Natural killer cell treated with Interleukin-12 subunit alpha and Interleukin-12 subunit beta and Interleukin-15 and Interleukin-18, amount 100 ng/mL, for 72 hours (primary cell): ENCODE measurements around the gene METTL6. TPM values are rescaled to one million over a fixed set of nuclear protein-coding genes. Genes with fewer than 3 reads are reported as not detected.

ENCODE experiments used
- ATAC-seq, 2 donors: fragments of 150-1000 bp; cut with Tn5 transposase in 1 of 2; sonication (Bioruptor Pico), chemical (Tn5 transposase) in 1 of 2; 2 replicates each; pipeline ENCODE4 v1.10.0; 2021
- DNase-seq: peaks from one replicate; pipeline ENCODE4 v3.0.0; 2022; ENCODE audit warnings: low spot score
- H3K27ac Mint-ChIP-seq, 2 donors: 1 replicate in 1 of 2; 2 replicates in 1 of 2; pipeline ENCODE4 v1.8.0; 2022; ENCODE audit warnings: mixed read lengths in 2 of 2, mild to moderate bottlenecking in 1 of 2, moderate library complexity in 1 of 2
- H3K27me3 Mint-ChIP-seq, 2 donors: 1 replicate in 1 of 2; 2 replicates in 1 of 2; pipeline ENCODE4 v1.8.0; 2022; ENCODE audit warnings: mixed read lengths in 2 of 2
- H3K36me3 Mint-ChIP-seq: one replicate; pipeline ENCODE4 v1.8.0; 2022; ENCODE audit warnings: mixed read lengths
- H3K4me1 Mint-ChIP-seq, 2 donors: 1 replicate in 1 of 2; 2 replicates in 1 of 2; pipeline ENCODE4 v1.8.0; 2022; ENCODE audit warnings: low read depth in 2 of 2, mixed read lengths in 2 of 2, mild to moderate bottlenecking in 1 of 2
- H3K4me3 Mint-ChIP-seq: one replicate; pipeline ENCODE4 v1.8.0; 2022; ENCODE audit warnings: mixed read lengths
- H3K9me3 Mint-ChIP-seq: 2 replicates; pipeline ENCODE4 v1.8.0; 2022; ENCODE audit warnings: mixed read lengths
- total RNA-seq, 2 donors: library from RNA; stranded (reverse); gene quantifications; one replicate each; pipeline ENCODE4 v1.2.3, GENCODE V29; 2022

METTL6 gene
- total RNA-seq, 2 donors from 2014 or later, result 17.6 to 22.8 TPM

DNA sequence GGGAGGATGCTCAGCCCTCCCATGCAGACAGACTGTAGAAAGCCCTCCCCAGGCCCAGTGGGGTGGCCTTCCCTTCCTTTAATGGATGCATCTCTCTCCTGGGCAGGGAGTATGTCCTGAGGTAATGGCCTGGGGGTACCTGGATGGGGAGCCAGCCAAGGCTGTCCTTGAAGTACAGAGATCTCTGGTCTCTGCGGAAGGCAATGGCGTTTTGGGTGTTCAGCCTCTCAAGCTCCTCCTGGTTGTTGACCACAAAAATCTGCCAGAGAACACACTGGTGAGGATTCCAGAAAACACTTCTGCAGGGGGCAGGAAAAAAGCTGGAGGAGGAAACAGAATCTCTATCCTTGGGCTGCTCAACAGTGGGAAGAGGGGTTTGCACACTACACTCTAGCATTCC is 29.0 kb upstream of the METTL6 start:
- no peak overlapping the region for H3K27ac Mint-ChIP-seq
- peaks cover 5% of the 10 kb centered on the region for H3K36me3 Mint-ChIP-seq
- H3K4me3 Mint-ChIP-seq, result no peak overlapping the region
- no peaks in the 10 kb centered on the region for H3K27me3 Mint-ChIP-seq
- no peaks in the 10 kb centered on the region for H3K9me3 Mint-ChIP-seq
- DNase-seq, result no peak
- no peak for ATAC-seq
- H3K4me1 Mint-ChIP-seq, result peaks cover 25 to 41% of the 10 kb centered on the region in 2 donors

DNA sequence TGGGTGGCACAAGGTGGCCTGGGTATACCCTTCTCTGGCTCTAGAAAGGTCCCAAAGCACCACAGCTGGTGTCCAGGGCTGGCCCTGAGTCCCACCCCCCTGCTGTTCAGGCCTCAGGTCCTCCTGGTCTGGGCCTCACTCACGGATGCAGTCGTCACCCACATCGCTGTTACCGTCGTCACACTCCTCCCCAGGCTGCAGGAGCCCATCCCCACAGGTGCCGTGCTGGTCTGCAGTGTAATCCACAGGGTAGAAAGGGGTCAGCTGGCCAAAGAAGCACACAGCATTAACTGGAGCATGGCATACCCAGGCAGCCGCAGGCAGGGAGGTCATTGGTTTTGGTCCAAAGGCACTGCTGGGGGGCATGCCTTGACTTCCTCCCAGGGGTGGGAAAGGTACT is 28.4 kb upstream of the METTL6 start:
- Mint-ChIP-seq H3K4me1 (peaks cover 25 to 41% of the 10 kb centered on the region in 2 donors), H3K27me3 (no peaks in the 10 kb centered on the region), H3K4me3 (no peak overlapping the region), H3K27ac (peak overlapping the region in 1 of 2 donors; percentile 61), H3K36me3 (peaks cover 5% of the 10 kb centered on the region), H3K9me3 (no peaks in the 10 kb centered on the region)
- no peak for ATAC-seq
- no peak for DNase-seq

- Mint-ChIP-seq H3K36me3 (peaks cover 5% of the 10 kb centered on the region), H3K27ac (no peak overlapping the region), H3K27me3 (no peaks in the 10 kb centered on the region), H3K4me3 (no peak overlapping the region), H3K4me1 (peaks cover 25 to 39% of the 10 kb centered on the region in 2 donors), H3K9me3 (no peaks in the 10 kb centered on the region)
- ATAC-seq, result no peak
- no peak for DNase-seq
These were observed 27.6 kb upstream of the METTL6 start for GRCh38 chr3:15454965-15455364.

- ATAC-seq, result no peak
- Mint-ChIP-seq H3K9me3 (no peaks in the 10 kb centered on the region), H3K27ac (no peak overlapping the region), H3K36me3 (peaks cover 5% of the 10 kb centered on the region), H3K27me3 (no peaks in the 10 kb centered on the region), H3K4me3 (no peak overlapping the region), H3K4me1 (peaks cover 26 to 42% of the 10 kb centered on the region in 2 donors)
- DNase-seq, result no peak
These were observed 26.8 kb upstream of the METTL6 start for GRCh38 chr3:15453991-15454625.

DNA sequence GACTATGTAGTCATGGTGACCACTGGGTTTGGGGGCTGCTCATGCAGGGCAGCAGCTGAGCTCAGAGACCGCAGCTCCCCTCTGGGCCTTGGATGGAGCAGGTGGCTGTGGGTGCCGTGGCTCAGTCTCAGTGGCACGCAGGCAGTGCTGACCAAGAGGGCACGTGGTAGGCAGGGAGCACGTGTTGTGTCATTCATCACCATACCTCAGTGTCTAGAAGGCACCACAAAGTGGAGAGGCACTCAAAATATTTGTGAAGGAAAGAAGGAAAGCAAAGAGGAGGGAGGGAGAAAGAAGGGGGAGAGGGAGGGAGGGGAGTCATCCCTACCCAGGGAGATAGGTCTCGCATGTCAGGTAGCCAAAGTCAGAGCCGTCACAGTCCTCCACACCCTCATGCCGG is 26.2 kb upstream of the METTL6 start:
- Mint-ChIP-seq H3K4me1 (peaks cover 26 to 42% of the 10 kb centered on the region in 2 donors), H3K27me3 (no peaks in the 10 kb centered on the region), H3K4me3 (no peak overlapping the region), H3K36me3 (peaks cover 5% of the 10 kb centered on the region), H3K9me3 (no peaks in the 10 kb centered on the region), H3K27ac (peak overlapping the region in 1 of 2 donors; percentile 34)
- ATAC-seq (no peak), DNase-seq (no peak)

DNA sequence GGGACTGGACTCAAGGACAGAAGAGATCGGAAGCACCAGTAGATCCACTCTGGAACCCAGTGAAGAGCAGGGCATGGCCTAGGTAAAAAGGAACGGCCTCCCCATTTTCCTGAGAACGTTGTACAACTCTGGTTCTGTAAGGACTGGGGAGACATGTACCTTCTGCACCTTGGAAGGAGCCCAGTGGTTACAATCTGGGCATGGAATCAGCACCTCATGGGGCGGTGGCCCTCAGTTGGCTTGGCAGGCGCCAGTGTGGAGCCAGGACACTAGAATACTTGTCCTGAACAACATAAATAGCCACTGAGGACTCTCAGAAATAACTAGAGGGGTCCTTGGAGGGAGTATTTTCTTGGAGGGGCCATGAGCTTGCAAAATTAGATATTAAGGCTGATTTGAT is 25.6 kb upstream of the METTL6 start:
- Mint-ChIP-seq H3K4me1 (peaks cover 20 to 37% of the 10 kb centered on the region in 2 donors), H3K27me3 (no peaks in the 10 kb centered on the region), H3K36me3 (no peaks in the 10 kb centered on the region), H3K27ac (peak overlapping the region in 1 of 2 donors; percentile 91), H3K9me3 (no peaks in the 10 kb centered on the region), H3K4me3 (no peak overlapping the region)
- ATAC-seq (no peak), DNase-seq (no peak)

DNA sequence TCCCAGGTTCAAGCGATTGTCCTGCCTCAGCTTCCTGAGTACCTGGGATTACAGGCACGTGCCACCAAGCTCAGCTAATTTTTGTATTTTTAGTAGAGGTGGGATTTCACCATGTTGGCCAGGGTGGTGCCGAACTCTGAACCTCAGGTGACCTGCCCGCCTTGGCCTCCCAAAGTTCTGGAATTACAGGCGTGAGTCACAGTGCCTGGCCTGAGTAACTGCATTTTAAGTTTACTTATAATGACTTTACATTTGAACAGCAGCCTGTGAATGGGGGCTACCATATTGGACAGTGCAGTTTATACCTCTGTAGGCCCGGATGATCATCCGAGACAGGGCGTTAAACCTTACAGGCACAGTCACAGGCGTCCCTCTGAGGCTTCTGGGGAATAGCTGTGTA is 24.8 kb upstream of the METTL6 start:
- H3K27me3 Mint-ChIP-seq, result no peaks in the 10 kb centered on the region
- H3K27ac Mint-ChIP-seq, result peak overlapping the region in 1 of 2 donors; percentile 91
- H3K4me3 Mint-ChIP-seq, result no peak overlapping the region
- no peaks in the 10 kb centered on the region for H3K36me3 Mint-ChIP-seq
- ATAC-seq (no peak), DNase-seq (no peak)
- peaks cover 20 to 35% of the 10 kb centered on the region in 2 donors for H3K4me1 Mint-ChIP-seq
- no peaks in the 10 kb centered on the region for H3K9me3 Mint-ChIP-seq

DNA sequence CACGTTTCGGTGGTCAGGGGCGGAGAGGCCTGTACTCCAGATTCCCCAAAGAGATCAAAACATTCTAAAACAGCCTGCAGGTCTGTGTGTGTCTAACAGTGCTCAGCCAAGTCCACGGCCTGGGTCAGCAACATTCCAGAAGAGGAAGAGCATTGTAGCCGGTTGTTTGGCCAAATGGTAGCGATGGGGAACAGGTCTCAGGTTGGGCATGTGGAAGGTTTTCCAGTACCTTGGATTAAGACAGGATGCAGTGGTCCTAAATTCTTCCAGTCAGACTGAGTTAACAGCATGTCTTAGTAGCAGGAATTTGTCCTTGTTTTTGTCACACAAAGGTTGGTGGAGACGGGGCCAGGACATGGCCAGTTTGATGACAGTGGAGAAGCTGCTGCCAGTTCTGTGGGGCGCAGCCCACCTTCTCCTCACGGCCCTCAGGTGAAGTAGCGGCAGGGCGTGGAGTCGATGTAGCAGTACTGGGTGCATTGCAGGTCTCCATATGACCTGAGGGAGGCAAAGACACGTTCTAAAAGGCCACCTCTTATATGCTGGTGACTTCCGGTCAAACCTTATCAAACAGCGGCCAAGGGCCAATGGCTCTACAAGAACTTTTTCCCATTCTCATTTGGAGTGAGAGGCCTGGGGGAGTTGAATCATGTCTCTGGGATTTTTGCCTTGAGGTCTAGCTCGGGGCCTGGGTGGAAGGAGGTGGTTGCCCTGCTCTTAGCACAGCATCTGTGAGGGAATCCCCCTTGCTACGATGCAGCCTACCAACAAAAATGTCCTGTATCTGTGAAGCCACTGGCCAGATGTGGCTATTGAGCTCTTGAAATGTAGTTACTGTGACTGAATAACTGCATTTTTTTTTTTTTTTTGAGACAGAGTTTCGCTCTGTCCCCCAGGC is 24.1 kb upstream of the METTL6 start:
- DNase-seq (peak; percentile 78), ATAC-seq (peak; percentile 66 to 87)
- no peaks in the 10 kb centered on the region for H3K9me3 Mint-ChIP-seq
- H3K27ac Mint-ChIP-seq, result peak overlapping the region; percentile 59 to 91
- H3K4me3 Mint-ChIP-seq, result peak overlapping the region; percentile 38
- H3K4me1 Mint-ChIP-seq, result peaks cover 20 to 34% of the 10 kb centered on the region in 2 donors
- no peaks in the 10 kb centered on the region for H3K36me3 Mint-ChIP-seq
- H3K27me3 Mint-ChIP-seq, result no peaks in the 10 kb centered on the region

DNA sequence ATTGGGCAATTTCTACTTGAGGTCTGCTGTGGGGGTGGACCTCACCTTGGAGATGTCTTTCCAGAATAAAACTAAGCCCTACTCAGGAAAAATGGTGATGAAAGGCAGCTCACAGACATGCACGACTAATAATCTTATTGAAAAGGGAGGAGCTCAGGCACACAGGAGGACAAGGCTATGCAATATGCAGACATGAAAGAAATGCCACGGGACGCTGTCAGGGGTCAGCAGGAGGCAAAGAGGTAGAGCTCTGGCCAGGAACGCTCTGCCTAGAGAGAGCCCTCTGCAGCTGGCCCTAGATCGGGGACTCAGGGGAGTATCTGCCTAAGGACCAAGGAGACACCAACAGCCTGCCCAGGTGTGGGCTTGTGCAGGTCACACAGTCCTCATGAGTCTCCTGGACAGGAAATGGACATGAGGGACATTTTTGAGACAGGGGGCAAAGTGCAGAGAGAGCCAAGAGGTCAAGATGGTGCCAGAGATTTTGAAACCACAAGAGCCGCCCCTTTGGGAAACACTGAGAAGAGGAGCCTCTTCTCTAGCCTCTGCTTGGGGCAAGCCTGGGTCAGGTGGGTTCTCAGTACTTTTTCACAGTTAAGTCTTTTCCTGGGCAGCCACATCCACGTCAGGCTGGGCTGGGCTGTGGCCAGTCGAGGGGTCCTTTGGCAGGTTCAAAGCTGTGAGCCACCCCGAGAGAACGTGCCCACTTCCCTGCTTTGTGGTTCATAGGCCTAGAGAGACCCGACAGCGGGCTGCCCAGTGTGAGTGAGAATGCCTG is 23.3 kb upstream of the METTL6 start:
- Mint-ChIP-seq H3K27me3 (no peaks in the 10 kb centered on the region), H3K36me3 (no peaks in the 10 kb centered on the region), H3K4me3 (peak overlapping the region; percentile 38), H3K27ac (peak overlapping the region; percentile 59 to 91), H3K9me3 (no peaks in the 10 kb centered on the region), H3K4me1 (peaks cover 20 to 34% of the 10 kb centered on the region in 2 donors)
- DNase-seq (peak; percentile 61), ATAC-seq (peak; percentile 41 to 64)

- H3K36me3 Mint-ChIP-seq, result no peaks in the 10 kb centered on the region
- peaks cover 20 to 37% of the 10 kb centered on the region in 2 donors for H3K4me1 Mint-ChIP-seq
- H3K27me3 Mint-ChIP-seq, result no peaks in the 10 kb centered on the region
- no peak for DNase-seq
- H3K9me3 Mint-ChIP-seq, result no peaks in the 10 kb centered on the region
- H3K27ac Mint-ChIP-seq, result peak overlapping the region in 1 of 2 donors; percentile 91
- no peak overlapping the region for H3K4me3 Mint-ChIP-seq
- no peak for ATAC-seq
These were observed 22.3 kb upstream of the METTL6 start for GRCh38 chr3:15449489-15450224.

DNA sequence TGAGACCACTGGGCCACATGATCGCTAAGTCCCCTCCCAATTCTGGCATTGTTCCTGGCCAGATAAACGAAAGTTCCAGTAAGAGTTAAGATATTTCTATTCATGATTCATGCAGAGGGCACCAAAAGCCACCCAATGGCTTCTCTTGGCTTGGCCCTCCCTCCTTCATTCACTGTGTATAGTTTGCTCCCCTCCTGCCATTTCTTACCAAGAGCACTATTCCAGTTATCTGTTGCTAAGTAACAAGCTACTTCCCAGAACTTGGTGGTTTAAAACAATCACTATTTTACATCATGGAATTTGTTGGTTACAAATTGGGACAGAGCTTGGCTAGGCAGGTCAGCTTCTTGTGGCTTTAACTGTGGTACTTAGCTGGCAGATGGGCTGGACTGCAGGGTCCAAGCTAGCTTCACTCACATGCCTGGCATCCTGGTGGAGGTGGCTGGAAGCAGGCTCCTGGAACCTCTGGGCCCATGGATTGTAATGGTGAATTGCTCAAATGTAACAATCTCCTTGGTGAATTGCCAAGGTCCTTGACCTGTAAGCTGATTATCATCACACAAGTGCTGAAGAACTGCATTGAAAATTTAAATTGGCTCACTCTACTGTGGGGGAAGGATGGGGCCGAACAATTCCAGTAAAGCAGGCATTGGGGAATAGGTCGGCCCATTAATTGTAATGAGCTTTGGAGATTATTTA is 16.6 kb upstream of the METTL6 start:
- Mint-ChIP-seq H3K27me3 (no peaks in the 10 kb centered on the region), H3K9me3 (no peaks in the 10 kb centered on the region), H3K4me3 (no peak overlapping the region), H3K4me1 (peaks cover 38% of the 10 kb centered on the region in 2 donors), H3K27ac (peak overlapping the region; percentile 40 to 53), H3K36me3 (peaks cover 35% of the 10 kb centered on the region)
- ATAC-seq (no peak), DNase-seq (no peak)

- Mint-ChIP-seq H3K4me1 (peaks cover 46% of the 10 kb centered on the region in 2 donors), H3K27me3 (no peaks in the 10 kb centered on the region), H3K4me3 (peak overlapping the region; percentile 29), H3K36me3 (peaks cover 49% of the 10 kb centered on the region), H3K9me3 (no peaks in the 10 kb centered on the region), H3K27ac (peak overlapping the region; percentile 51 to 84)
- ATAC-seq (peak; percentile 68 to 73), DNase-seq (no peak)
These were observed 13.5 kb upstream of the METTL6 start for GRCh38 chr3:15440891-15441290.
